Activated CD8-positive, alpha-beta memory T cell treated with anti-CD3 and anti-CD28 coated beads, Interleukin-2, amount 50 U/mL, for 24 hours (primary cell): ENCODE measurements around the gene POLG2.
"Not testable (repeated sequence)": the region's sequence is repeated elsewhere in the genome, so short reads cannot be mapped to it uniquely, and the experiment has no call there.

Source experiments
- DNase-seq: peaks from one replicate; pipeline ENCODE4 v3.0.0-alpha.2; 2020; ENCODE audit errors: extremely low read depth

Gene POLG2

GRCh38 chr17:64484380-64484779, 12.5 kb downstream of the POLG2 start:
- no peak for DNase-seq

GRCh38 chr17:64480951-64481350, 15.9 kb downstream of the POLG2 start:
- DNase-seq: no peak

GRCh38 chr17:64477849-64478248, 19.0 kb downstream of the POLG2 start:
- DNase-seq: no peak

- DNase-seq: no peak
Measured at GRCh38 chr17:64472564-64472963, 24.3 kb downstream of the POLG2 start.

- no peak for DNase-seq
Measured at GRCh38 chr17:64471440-64471839, 25.4 kb downstream of the POLG2 start.

GRCh38 chr17:64470625-64471024, 26.2 kb downstream of the POLG2 start:
- DNase-seq: no peak

GRCh38 chr17:64466834-64467233, 30.0 kb downstream of the POLG2 start:
- not testable (repeated sequence) for DNase-seq

- DNase-seq: no peak
Measured at GRCh38 chr17:64466019-64466735, 30.7 kb downstream of the POLG2 start.

- no peak for DNase-seq
Measured at GRCh38 chr17:64461788-64462187, 35.1 kb downstream of the POLG2 start.

GRCh38 chr17:64460955-64461354, 35.9 kb downstream of the POLG2 start:
- DNase-seq: no peak

- not testable (repeated sequence) for DNase-seq
Measured at GRCh38 chr17:64459818-64460217, 37.0 kb downstream of the POLG2 start.

GRCh38 chr17:64459284-64459747, 37.5 kb downstream of the POLG2 start:
- DNase-seq: no peak

- DNase-seq: no peak
Measured at GRCh38 chr17:64458756-64459155, 38.1 kb downstream of the POLG2 start.

- DNase-seq: no peak
Measured at GRCh38 chr17:64457156-64457555, 39.7 kb downstream of the POLG2 start.

- DNase-seq: no peak
Measured at GRCh38 chr17:64455993-64456885, 40.6 kb downstream of the POLG2 start.

- no peak for DNase-seq
Measured at GRCh38 chr17:64449545-64449944, 47.3 kb downstream of the POLG2 start.

- no peak for DNase-seq
Measured at GRCh38 chr17:64448665-64449512, 48.0 kb downstream of the POLG2 start, which contains the start of gene MILR1. MILR1 (plus strand) TSS chr17:64449115; CDS start chr17:64449169, 54 bp downstream.

GRCh38 chr17:64447526-64447925, 49.3 kb downstream of the POLG2 start:
- DNase-seq: no peak

GRCh38 chr17:64443086-64443760, 53.6 kb downstream of the POLG2 start:
- no peak for DNase-seq

GRCh38 chr17:64442541-64442971, 54.3 kb downstream of the POLG2 start:
- DNase-seq: no peak
